ENCODE measurements around the gene ZNRF3.
A peak's percentile ranks its signal among the peaks of the same experiment; 100 is the strongest.
"Not testable (repeated sequence)": the region's sequence is repeated elsewhere in the genome, so short reads cannot be mapped to it uniquely, and the experiment has no call there.

The ZNRF3 gene

DNA sequence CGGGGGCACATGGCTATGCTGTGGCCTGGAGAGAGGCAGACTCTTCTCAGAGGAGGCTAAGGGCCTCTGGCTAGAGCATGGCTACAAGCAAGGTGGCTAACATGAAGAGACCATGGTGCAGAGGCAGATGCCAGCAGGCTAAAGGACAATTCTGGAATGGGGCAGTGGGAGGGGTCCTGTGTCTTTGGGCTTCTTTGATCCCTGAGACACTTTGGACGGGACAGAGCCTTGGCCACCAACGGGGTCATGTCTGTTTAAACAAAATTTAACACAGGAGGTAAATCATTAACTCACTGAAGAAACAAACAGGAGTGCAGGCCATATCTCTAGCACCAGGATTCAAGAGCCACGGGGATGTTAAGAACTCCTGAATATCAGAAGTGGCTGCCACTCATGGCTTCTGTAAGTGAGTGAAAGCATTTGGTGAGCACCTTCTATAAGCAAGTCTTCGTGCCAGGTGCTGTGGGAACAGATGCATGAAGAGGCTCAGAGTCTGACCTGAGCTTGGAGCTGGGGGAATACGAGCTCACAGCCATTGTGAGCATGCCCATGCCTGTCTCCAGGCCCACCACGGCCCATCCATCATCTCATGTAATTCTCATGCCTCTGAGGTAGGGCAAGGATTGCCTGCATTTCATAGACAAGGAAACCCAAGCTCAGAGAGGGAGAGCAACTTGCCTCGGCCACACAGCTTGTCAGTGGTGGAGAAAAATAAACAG, 18.3 kb upstream of the ZNRF3 start:
- no peaks in the 10 kb centered on the region for H3K4me1 ChIP-seq (ENCODE audit: insufficient read depth, low read length)
- 90% methylated on average over 8 of the region's 8 CpGs for WGBS
- no peak overlapping the region for H3K27ac ChIP-seq (ENCODE audit: low read depth, low read length)
- no peaks in the 10 kb centered on the region for H3K36me3 ChIP-seq (ENCODE audit: insufficient read depth, low read length)
- no peak overlapping the region for H3K9ac ChIP-seq (ENCODE audit: low read depth, low read length)
- H3K27me3 ChIP-seq (ENCODE audit: insufficient read depth, low read length) = no peaks in the 10 kb centered on the region
- no peaks in the 10 kb centered on the region for H3K9me3 ChIP-seq (ENCODE audit: insufficient read depth, low read depth, low read length)
- H3K4me3 ChIP-seq (ENCODE audit: low read length) = no peak overlapping the region

GRCh38 chr22:28867191-28867590, 16.2 kb upstream of the ZNRF3 start:
- WGBS = 94% methylated on average over 3 of the region's 3 CpGs

DNA sequence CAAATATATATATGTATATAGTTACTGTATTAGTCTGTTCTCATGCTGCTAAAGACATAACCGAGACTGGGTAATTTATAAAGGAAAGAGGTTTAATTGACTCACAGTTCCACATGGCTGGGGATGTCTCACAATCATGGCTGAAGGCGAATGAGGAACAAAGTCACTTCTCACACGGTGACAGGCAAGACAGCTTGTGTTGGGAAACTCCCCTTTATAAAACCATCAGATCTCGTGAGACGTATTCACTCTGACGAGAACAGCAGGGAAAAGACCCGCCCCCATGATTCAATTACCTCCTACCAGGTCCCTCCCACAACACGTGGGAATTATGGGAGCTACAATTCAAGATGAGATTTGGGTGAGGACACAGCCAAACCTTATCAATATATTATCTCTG, 15.0 kb upstream of the ZNRF3 start:
- not testable (repeated sequence) for H3K27me3 ChIP-seq (ENCODE audit: insufficient read depth, low read length); H3K4me3 ChIP-seq (ENCODE audit: low read length); H3K4me1 ChIP-seq (ENCODE audit: insufficient read depth, low read length); H3K9ac ChIP-seq (ENCODE audit: low read depth, low read length); H3K36me3 ChIP-seq (ENCODE audit: insufficient read depth, low read length); H3K9me3 ChIP-seq (ENCODE audit: insufficient read depth, low read depth, low read length); H3K27ac ChIP-seq (ENCODE audit: low read depth, low read length)
- 87% methylated on average over 7 of the region's 8 CpGs for WGBS

More at GRCh38 chr22:28867191-28867590, 16.2 kb upstream of the ZNRF3 start:
- Histone ChIP-seq H3K9me3 (ENCODE audit: insufficient read depth, low read depth, low read length) (no peaks in the 10 kb centered on the region), H3K27ac (ENCODE audit: low read depth, low read length) (no peak overlapping the region), H3K27me3 (ENCODE audit: insufficient read depth, low read length) (no peaks in the 10 kb centered on the region), H3K36me3 (ENCODE audit: insufficient read depth, low read length) (no peaks in the 10 kb centered on the region), H3K4me3 (ENCODE audit: low read length) (no peak overlapping the region), H3K9ac (ENCODE audit: low read depth, low read length) (no peak overlapping the region), H3K4me1 (ENCODE audit: insufficient read depth, low read length) (no peaks in the 10 kb centered on the region)

DNA sequence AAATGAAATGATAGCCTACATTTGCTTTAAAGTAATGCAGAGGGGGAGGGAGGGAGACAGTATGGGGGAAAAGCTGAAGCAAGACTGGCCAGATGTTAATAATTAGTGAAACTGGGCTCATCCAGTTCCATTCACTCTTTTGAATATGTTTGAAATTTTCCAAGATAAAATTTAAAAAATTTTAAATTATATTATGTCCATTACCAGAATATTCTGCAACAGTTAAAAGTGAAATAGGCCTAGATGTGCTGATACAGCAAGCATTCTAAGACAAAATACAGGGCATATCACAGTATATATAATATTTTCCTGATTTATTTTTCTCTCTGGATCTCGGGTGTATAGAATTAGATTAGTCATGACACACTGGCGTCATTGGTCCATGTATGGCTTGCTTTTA, 13.6 kb upstream of the ZNRF3 start:
- H3K4me1 ChIP-seq (ENCODE audit: insufficient read depth, low read length) = no peaks in the 10 kb centered on the region
- H3K9ac ChIP-seq (ENCODE audit: low read depth, low read length) = no peak overlapping the region
- no peak overlapping the region for H3K27ac ChIP-seq (ENCODE audit: low read depth, low read length)
- H3K4me3 ChIP-seq (ENCODE audit: low read length) = no peak overlapping the region
- WGBS = 92% methylated on average over 2 of the region's 2 CpGs
- no peaks in the 10 kb centered on the region for H3K36me3 ChIP-seq (ENCODE audit: insufficient read depth, low read length)
- no peaks in the 10 kb centered on the region for H3K27me3 ChIP-seq (ENCODE audit: insufficient read depth, low read length)
- no peaks in the 10 kb centered on the region for H3K9me3 ChIP-seq (ENCODE audit: insufficient read depth, low read depth, low read length)

DNA sequence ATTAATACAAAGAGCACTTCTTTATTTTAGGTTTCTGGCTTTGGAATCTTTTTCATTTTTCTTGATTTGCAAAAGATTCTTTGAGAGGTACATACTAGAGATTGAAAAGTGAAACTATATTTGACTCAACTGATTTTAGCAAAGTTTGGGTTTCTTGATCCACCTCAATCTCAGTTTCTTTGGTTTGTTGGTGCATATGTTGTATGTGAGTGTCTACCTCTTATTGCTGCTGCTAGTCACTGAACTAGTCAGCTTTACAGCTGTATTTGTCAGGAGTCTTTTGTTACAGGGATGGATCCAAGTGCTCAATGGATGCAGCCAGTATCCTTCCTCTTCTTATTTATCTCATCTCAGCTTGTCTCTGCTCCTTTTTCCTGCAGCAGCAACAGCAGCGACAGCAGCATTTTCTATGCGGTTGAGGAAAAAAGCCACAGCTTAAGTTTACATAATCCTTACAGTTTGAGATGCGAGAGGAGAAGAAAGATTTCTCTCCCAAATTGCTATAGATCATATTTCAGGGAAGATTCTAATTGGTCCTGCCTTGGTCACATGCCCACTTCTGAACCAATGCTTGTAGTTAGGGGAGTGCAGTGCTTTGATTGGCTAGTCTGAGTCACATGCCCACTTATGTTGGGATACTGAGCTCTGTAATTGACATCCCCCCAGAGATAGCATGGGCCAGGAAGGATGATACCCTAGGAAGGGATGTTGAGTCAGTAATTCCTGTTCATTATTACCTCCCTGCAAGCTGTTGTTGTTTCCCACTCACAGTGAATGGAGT, 10.0 kb upstream of the ZNRF3 start:
- Histone ChIP-seq H3K27me3 (ENCODE audit: insufficient read depth, low read length) (no peaks in the 10 kb centered on the region), H3K36me3 (ENCODE audit: insufficient read depth, low read length) (no peaks in the 10 kb centered on the region), H3K9me3 (ENCODE audit: insufficient read depth, low read depth, low read length) (no peaks in the 10 kb centered on the region), H3K4me1 (ENCODE audit: insufficient read depth, low read length) (no peaks in the 10 kb centered on the region), H3K9ac (ENCODE audit: low read depth, low read length) (no peak overlapping the region), H3K27ac (ENCODE audit: low read depth, low read length) (no peak overlapping the region), H3K4me3 (ENCODE audit: low read length) (no peak overlapping the region)
- 79% methylated on average over 3 of the region's 3 CpGs for WGBS

GRCh38 chr22:28874061-28874460, 9.3 kb upstream of the ZNRF3 start:
- Histone ChIP-seq H3K27ac (ENCODE audit: low read depth, low read length) (no peak overlapping the region), H3K9ac (ENCODE audit: low read depth, low read length) (no peak overlapping the region), H3K36me3 (ENCODE audit: insufficient read depth, low read length) (no peaks in the 10 kb centered on the region), H3K4me1 (ENCODE audit: insufficient read depth, low read length) (no peaks in the 10 kb centered on the region), H3K9me3 (ENCODE audit: insufficient read depth, low read depth, low read length) (no peaks in the 10 kb centered on the region), H3K27me3 (ENCODE audit: insufficient read depth, low read length) (no peaks in the 10 kb centered on the region), H3K4me3 (ENCODE audit: low read length) (no peak overlapping the region)
- 97% methylated on average over 2 of the region's 3 CpGs for WGBS

GRCh38 chr22:28874811-28875320, 8.5 kb upstream of the ZNRF3 start:
- no peaks in the 10 kb centered on the region for H3K36me3 ChIP-seq (ENCODE audit: insufficient read depth, low read length)
- 97% methylated on average over 2 of the region's 2 CpGs for WGBS
- no peak overlapping the region for H3K27ac ChIP-seq (ENCODE audit: low read depth, low read length)
- H3K27me3 ChIP-seq (ENCODE audit: insufficient read depth, low read length) = no peaks in the 10 kb centered on the region
- no peaks in the 10 kb centered on the region for H3K9me3 ChIP-seq (ENCODE audit: insufficient read depth, low read depth, low read length)
- no peak overlapping the region for H3K4me3 ChIP-seq (ENCODE audit: low read length)
- H3K4me1 ChIP-seq (ENCODE audit: insufficient read depth, low read length) = no peaks in the 10 kb centered on the region
- no peak overlapping the region for H3K9ac ChIP-seq (ENCODE audit: low read depth, low read length)

DNA sequence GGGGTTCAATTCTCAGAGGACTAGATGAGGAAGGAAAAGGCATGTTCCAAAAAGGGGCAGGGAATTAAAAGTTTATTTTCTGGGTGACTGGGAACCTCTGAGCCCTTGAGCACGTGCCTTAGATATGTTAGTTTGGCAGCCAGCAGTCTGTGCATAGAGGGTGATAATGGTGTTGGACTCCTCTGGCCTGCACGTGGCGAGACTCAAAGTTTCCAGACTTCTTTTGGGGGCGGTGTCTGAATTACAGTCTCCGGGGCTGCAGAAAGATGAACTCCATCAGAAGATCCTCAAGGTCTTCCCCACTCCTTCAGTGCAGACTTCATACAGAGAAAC, 861 bp upstream of the ZNRF3 start:
- H3K9me3 ChIP-seq (ENCODE audit: insufficient read depth, low read depth, low read length) = no peaks in the 10 kb centered on the region
- peak overlapping the region; percentile 73 for H3K4me3 ChIP-seq (ENCODE audit: low read length)
- H3K9ac ChIP-seq (ENCODE audit: low read depth, low read length) = peak overlapping the region; percentile 84
- H3K27me3 ChIP-seq (ENCODE audit: insufficient read depth, low read length) = no peaks in the 10 kb centered on the region; the same call in 1 of the 2 replicates
- H3K36me3 ChIP-seq (ENCODE audit: insufficient read depth, low read length) = no peaks in the 10 kb centered on the region
- WGBS = 41% methylated on average over 5 of the region's 5 CpGs
- H3K4me1 ChIP-seq (ENCODE audit: insufficient read depth, low read length) = peaks cover 27% of the 10 kb centered on the region
- H3K27ac ChIP-seq (ENCODE audit: low read depth, low read length) = peak overlapping the region; percentile 75

DNA sequence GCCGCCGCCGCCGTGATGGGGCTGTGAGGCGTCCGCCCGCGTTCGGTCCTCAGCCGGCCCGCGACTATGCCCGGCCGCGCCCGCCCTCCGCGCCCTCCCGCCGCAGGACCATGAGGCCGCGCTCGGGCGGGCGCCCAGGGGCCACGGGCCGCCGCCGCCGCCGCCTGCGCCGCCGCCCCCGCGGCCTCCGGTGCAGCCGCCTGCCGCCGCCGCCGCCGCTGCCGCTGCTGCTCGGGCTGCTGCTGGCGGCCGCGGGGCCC, 215 bp downstream of the ZNRF3 start:
- peak overlapping the region; percentile 73 for H3K4me3 ChIP-seq (ENCODE audit: low read length)
- no peaks in the 10 kb centered on the region for H3K9me3 ChIP-seq (ENCODE audit: insufficient read depth, low read depth, low read length)
- H3K4me1 ChIP-seq (ENCODE audit: insufficient read depth, low read length) = peaks cover 36% of the 10 kb centered on the region
- peak overlapping the region; percentile 71 for H3K9ac ChIP-seq (ENCODE audit: low read depth, low read length)
- H3K36me3 ChIP-seq (ENCODE audit: insufficient read depth, low read length) = no peaks in the 10 kb centered on the region
- no peaks in the 10 kb centered on the region; the same call in 1 of the 2 replicates for H3K27me3 ChIP-seq (ENCODE audit: insufficient read depth, low read length)
- H3K27ac ChIP-seq (ENCODE audit: low read depth, low read length) = no peak overlapping the region; the same call in 1 of the 2 replicates
- under 1% methylated on average over 48 of the region's 48 CpGs for WGBS

DNA sequence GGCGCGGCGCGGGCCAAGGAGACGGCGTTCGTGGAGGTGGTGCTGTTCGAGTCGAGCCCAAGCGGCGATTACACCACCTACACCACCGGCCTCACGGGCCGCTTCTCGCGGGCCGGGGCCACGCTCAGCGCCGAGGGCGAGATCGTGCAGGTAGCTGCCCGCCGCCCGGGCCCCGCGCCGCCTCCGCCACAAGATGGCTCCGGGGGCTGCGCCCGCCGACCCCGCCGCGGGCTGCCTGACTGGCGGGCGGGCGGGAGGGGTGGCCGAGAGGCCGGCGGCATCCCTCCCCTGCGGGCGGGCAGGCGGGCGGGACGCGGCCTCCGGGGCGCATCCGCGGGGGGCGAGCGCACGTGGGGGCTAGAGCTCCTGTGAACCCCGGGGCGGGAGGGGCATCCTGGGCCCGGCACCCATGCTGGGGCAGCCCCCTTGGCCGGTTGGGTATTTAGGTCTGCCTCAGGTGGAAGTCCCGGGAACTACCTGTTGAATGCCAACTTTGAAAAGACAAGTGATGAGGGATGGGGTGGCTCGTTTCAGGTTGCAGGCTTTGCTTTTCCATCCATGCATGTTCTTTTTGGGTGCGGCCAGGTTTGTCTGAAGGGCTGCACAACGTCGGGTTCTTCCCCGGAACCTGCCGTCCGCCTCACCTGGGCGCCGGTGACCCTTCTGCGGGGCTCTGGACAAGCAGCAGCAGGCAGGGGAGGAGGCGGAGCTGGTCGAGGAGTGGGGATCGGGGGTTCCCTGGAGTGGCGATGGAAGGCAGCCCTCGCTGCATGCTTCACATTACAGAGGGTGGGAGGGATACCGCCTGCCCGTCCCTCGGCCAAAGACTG, 760 bp downstream of the ZNRF3 start:
- Histone ChIP-seq H3K27me3 (ENCODE audit: insufficient read depth, low read length) (no peaks in the 10 kb centered on the region; the same call in 1 of the 2 replicates), H3K27ac (ENCODE audit: low read depth, low read length) (no peak overlapping the region; the same call in 1 of the 2 replicates), H3K4me3 (ENCODE audit: low read length) (peak overlapping the region; percentile 73), H3K9ac (ENCODE audit: low read depth, low read length) (peak overlapping the region; percentile 71), H3K9me3 (ENCODE audit: insufficient read depth, low read depth, low read length) (no peaks in the 10 kb centered on the region), H3K4me1 (ENCODE audit: insufficient read depth, low read length) (peaks cover 36% of the 10 kb centered on the region), H3K36me3 (ENCODE audit: insufficient read depth, low read length) (no peaks in the 10 kb centered on the region)
- under 1% methylated on average over 78 of the region's 78 CpGs for WGBS
